GM18511 (cell line): ENCODE data around the gene GPT2.

Experiments
- ATAC-seq: cut with Tn5 transposase; IDR thresholded peaks from one replicate; pipeline ENCODE4 v1.9.1; 2021; ENCODE audit warnings: mild to moderate bottlenecking, moderate library complexity; ENCODE audit not compliant: unreplicated experiment

GPT2 gene

DNA sequence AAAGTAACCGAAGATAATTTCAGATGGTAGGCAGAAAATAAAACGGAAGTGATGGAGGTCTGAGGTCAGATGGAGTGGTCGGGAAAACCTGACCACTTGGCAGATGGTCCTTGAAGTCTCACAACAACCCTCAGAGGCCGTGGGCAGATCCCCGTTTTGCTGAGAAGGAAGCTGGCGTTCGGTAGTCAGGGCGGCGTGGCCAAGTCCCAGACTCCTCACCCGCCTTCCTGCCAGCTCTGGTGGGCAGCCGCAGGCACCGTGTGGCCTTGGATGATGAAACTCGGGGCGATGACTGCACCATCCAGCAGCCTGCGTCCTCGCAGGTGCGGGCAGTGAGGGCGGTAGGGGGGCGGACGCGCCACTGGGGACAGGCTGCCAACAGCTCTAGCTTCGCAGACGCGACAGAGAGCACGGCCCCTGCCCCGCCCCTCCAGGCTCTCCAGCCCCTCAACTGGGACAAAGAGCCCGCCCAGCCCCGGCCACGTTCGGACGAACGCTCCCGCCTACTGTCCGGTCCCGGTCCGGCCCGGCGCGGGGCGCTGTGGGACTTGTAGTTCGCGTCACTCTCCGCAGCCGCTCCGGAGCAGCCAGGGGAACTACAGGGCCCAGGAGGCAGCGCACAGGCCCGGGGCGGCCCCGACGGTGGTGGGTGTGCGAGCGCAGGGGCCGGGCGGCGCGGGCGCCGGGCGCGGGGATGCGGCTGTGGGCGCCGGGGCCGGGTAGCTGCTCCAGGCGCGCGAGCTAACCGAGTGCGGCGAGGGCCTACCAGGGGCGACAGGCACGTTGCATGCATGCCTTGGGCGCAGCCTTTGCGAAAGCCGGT lies at the start of gene GPT2:
TSS of gene GPT2 (plus strand) at position 673 of the 823 bp plus-strand sequence. CDS start 354 bp downstream, outside the sequence.
- peak; percentile 98 for ATAC-seq

DNA sequence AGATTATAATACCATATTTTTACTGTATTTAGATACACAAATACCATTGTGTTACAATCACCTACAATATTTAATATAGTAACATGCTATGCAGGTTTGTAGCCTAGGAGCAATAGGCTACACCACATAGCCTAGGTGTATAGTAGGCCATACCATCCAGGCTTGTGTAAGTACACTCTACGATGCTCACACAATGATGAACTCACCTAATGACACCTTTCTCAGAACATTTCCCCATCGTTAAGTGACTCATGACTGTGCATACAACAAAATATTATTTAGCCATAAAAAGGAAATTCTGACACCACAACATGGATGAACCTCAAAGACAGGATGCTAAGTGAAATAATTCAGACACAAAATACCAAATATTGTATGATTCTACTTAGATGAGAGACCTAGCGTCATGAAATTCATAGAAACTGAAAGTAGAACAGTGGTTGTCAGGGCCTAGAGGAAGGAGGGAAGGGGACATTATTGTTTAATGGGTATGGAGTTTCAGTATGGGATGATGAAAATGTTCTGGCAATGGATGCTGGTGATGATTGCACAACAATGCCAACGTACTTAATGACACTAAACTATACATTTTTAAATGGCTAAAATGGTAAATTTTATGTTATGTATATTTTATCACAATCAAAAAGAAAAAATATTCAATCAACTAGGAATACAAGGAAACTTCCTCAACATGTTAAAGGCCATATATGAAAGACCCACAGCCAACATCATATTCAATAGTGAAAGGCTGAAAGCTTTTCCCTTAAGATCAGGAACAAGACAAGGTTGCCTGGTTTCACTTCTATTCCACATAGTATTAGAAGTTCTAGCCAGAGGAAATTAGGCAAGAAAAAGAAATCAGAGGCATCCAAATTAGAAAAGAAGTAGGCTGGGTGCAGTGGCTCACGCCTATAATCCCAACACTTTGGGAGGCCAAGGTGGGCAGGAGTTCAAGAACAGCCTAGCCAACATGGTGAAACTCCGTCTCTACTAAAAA lies 47.3 kb upstream of the GPT2 start:
- no peak for ATAC-seq

DNA sequence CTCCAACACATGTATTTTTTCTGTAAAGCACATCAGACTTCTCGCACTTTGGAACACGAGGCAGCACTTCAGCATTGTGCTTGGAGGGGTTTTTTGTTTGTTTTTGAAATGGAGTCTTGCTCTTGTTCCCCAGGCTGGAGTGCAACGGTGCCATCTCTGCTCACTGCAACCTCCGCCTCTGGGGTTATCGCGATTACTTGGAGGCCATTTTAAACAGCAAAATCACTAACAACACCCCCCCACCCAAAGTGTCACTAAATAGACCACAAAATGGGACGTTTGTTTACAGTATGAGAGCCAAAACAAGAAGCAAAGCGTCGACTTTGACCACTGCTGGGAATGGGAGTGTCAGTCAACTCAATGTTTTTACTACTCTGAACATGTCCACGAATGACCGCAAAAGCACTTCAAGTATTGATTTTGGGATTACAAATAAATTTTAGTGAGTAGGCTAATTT lies 44.1 kb upstream of the GPT2 start:
- no peak for ATAC-seq

DNA sequence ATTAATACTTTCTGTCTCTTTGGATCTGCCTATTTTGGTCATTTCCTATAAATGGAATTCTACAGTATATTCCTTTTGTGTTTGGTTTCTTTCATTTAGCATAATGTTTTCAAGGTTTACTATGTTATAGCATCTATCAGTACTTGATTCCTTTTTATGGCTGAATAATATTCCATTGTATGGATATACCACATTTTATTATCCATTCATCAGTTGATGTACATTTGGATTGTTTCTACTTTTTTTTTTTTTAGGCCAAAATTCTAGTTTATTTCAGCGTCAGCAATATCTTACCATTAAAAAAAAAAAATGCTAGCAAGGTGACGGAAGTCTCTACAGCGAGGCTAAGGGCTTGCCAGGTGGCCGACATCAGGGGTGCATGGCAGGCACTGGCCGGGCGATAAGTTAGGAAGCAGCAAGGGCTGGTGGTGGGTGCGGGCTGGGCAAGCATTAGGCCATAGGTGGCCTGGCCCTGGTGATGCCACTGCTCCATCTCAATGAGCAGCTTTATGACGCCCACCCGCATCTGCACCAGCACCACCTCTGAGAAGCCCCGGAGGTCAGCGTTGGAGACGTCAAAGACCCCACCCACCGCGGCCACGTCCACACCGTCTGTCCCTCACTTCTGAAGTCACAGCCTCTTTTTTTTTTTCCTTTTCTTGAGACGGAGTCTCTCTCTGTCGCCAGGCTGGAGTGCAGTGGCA lies 41.8 kb upstream of the GPT2 start:
- no peak for ATAC-seq

- no peak for ATAC-seq
Observed at GRCh38 chr16:46843898-46844642, 40.1 kb upstream of the GPT2 start.

GRCh38 chr16:46844771-46845170 lies 39.4 kb upstream of the GPT2 start:
- no peak for ATAC-seq

GRCh38 chr16:46845952-46846351 lies 38.2 kb upstream of the GPT2 start:
- ATAC-seq = no peak

DNA sequence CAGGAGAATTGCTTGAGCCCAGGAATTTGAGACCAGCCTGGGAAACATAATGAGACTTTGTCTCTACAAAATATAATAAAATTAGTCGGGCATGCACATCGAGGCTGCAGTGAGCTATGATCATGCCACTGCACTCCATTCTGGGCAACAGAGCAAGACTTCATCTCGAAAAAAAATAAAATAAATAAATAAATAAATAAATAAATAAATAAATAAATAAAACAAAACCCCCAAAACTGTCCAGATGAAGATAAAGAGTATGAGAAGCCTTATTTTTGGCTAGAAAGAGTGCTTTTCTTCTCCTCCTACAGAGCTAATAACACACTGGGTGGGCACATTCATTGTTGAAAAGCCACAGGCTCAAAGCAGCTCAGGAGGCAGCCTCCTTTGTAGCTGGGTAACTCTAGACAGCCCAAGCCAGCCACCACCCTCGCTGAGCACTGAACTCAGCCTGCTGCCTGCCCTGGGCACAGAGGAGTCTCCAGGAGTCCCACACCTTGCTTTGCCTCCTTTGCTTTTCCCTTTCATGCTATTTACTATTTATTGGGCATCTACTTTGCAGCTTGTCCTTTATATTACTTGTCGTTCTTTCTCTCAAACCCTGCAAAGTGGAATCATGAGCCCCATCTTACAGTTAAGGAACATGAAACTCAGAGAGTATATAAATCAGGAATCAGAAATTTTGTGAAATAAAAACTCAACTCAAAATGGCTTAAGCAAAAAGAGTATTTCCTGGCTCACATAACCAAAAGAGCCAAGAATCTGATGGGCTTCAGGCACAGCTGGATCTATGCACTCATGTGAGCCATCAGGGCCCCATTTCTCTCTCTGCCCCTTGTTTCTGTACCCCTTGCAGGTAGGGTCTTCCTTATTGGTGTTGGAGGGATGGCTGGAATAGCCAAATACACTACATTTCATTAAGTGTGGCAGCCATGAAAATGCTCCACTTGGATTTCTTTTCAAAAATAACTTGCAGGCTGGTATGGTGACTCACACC lies 35.1 kb upstream of the GPT2 start:
- no peak for ATAC-seq

GRCh38 chr16:46850619-46851555 lies 33.3 kb upstream of the GPT2 start:
- peak; percentile 61 for ATAC-seq

- no peak for ATAC-seq
Observed at GRCh38 chr16:46852130-46852529, 32.0 kb upstream of the GPT2 start.

GRCh38 chr16:46853713-46854443 lies 30.3 kb upstream of the GPT2 start:
- peak; percentile 65 for ATAC-seq

DNA sequence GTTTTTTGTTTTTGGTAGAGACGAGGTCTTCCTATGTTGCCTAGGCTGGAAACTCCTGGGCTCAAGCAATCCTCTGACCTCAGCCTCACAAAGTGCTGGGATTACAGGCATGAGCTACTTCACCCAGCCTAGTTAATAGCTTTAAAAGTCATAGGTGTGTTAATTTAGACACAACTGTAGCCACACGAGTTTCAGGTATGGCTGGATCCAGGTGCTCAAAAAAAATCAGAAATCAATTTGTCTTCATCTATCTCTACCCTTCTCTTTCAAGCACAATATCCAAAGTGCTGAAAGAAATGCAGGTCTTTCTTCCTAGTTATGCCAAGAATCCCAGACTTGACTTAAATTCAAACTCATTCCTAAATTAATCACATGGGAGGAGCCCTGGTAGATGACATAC lies 29.3 kb upstream of the GPT2 start:
- ATAC-seq = no peak

DNA sequence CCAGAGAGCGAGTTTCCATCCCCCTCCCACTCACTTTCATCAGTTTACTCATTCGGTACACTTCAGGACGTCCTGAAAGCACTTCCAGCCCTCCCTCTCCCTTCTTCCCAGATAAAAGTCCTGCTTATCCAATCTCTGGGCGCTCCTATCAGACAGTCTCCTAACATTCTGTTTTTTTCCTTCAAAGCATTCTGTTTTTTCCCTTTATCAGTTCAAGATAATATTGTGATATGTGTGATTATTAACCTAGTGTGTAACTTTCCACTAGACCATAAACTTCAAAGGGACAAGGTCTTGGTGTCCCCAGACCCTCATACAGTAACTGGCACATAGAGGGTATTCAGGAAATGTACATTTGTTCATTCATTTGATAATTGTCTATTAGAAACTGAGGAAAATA lies 28.8 kb upstream of the GPT2 start:
- ATAC-seq = no peak

GRCh38 chr16:46857368-46857945 lies 26.7 kb upstream of the GPT2 start:
- ATAC-seq = no peak

DNA sequence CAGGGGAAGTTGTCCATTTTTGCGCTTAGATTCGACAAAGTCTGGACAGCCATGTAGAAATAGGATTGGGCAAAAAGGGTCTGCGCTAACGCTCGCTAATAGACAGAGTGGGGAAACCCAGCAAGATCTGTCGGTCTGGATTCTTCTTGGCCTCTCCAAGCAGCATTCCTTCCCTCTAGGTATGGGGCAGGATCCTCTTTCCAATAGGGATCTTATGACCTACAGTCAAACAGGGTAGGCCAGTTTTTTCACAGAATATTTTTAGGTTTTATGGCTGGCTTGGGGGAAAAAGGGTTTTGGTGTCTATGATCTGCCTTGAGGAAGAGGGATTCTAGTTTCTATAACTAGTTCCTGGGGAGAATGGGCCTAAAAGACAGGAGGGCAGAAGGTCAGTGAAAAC lies 26.0 kb upstream of the GPT2 start:
- ATAC-seq = no peak

DNA sequence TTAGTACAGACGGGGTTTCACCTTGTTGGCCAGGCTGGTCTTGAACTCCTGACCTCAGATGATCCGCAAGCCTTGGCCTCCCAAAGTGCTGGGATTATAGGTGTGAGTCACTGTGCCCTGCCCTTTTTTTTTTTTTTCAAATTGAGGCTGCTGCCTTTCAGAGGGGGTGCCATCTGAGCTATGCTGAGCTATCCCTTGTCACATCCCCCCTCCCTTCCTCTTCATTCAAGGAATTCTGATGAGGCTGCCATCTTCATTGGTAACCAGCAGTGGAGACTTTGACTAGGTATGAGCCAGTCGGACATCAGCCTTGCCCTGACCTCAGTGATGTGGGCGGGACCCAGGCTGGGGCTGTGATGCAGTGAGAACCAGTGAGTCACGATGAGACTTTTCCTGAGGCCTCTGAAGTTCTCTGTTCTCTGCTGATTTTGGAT lies 24.4 kb upstream of the GPT2 start:
- ATAC-seq = no peak
